GM12878 (cell line): Measurements from ENCODE around the gene PRKG1. TPM values are rescaled to one million over a fixed set of nuclear protein-coding genes. Genes with fewer than 3 reads are reported as not detected.

Experiments used
- ATAC-seq: fragments of 200-7000 bp; cut with Tn5 transposase; 3 replicates; pipeline ENCODE4 v1.9.1; 2020; ENCODE audit warnings: mild to moderate bottlenecking, moderate library complexity
- BruUV-seq: library from RNA; stranded (reverse); fragments of 400-500 nt; replicated peaks from 2 replicates; lab custom pipeline; 2021; lab: Mats Ljungman, UMichigan
- CTCF ChIA-PET: fragments of 300-600 bp; sonication (Branson Sonifier 250); formaldehyde crosslinking; extraction: SDS; loops from one replicate; lab custom pipeline; 2021; ENCODE audit warnings: inconsistent platforms; lab: Yijun Ruan, JAX
- POLR2A ChIA-PET: fragments of 350-600 bp; formaldehyde crosslinking; extraction: SDS; loops from one replicate; lab custom pipeline; 2021; ENCODE audit warnings: inconsistent platforms; lab: Charles Lee
- RAD21 ChIA-PET: fragments of 300-600 bp; sonication (Branson Sonifier 250); formaldehyde crosslinking; loops from one replicate; lab custom pipeline; 2023; ENCODE audit warnings: antibody characterized with exemption; ENCODE audit not compliant: unreplicated experiment; lab: Charles Lee
- SMC1A ChIA-PET: fragments of 300-600 bp; sonication (Branson Sonifier 250); formaldehyde crosslinking; loops from one replicate; lab custom pipeline; 2023; ENCODE audit not compliant: unreplicated experiment, uncharacterized antibody; lab: Charles Lee
- DNase-seq: peaks from one replicate; pipeline ENCODE4 v3.0.0-alpha.2; 2011; ENCODE audit warnings: low read depth, low spot score
- FAIRE-seq: peaks from 3 replicates; lab custom pipeline; 2011; peaks lifted over from hg19 to GRCh38; lab: Jason Lieb, UNC
- H2AFZ ChIP-seq: 2 replicates; pipeline ENCODE4 v1.6.0; 2011; ENCODE audit warnings: low read depth, low read length, control low read depth; ENCODE audit not compliant: control insufficient read depth
- H3K27ac ChIP-seq: 2 replicates; pipeline ENCODE4 v1.5.1; 2011; ENCODE audit warnings: control low read depth; ENCODE audit not compliant: control insufficient read depth, insufficient read depth
- H3K27me3 ChIP-seq, 2 experiments: replicated peaks in 1 of 2; 2 replicates each; pipeline versions ENCODE4 v1.6.0 to v1.6.1; 2011; ENCODE audit warnings: low read length in 1 of 2; ENCODE audit not compliant: control insufficient read depth in 2 of 2, insufficient read depth in 2 of 2
- H3K36me3 ChIP-seq, 2 experiments: 2 replicates each; pipeline ENCODE4 v1.5.1; 2011; ENCODE audit warnings: low read length in 1 of 2; ENCODE audit not compliant: control insufficient read depth in 2 of 2, insufficient read depth in 2 of 2
- H3K4me1 ChIP-seq: 2 replicates; pipeline ENCODE4 v1.6.1; 2011; ENCODE audit warnings: mild to moderate bottlenecking, low read length, moderate library complexity, mixed read lengths; ENCODE audit not compliant: control insufficient read depth, insufficient read depth
- H3K4me2 ChIP-seq: 2 replicates; pipeline ENCODE4 v1.6.0; 2011; ENCODE audit warnings: control low read depth; ENCODE audit not compliant: control insufficient read depth, insufficient read depth
- H3K4me3 ChIP-seq: fragments of 200-600 bp; sonication (generic); 2 replicates; pipeline ENCODE4 v1.5.1; 2016
- H3K79me2 ChIP-seq: 2 replicates; pipeline ENCODE4 v1.6.0; 2011; ENCODE audit warnings: low read length; ENCODE audit not compliant: control insufficient read depth, insufficient read depth
- H3K9ac ChIP-seq: 2 replicates; pipeline ENCODE4 v1.8.0; 2011; ENCODE audit warnings: low read length, control low read depth, mixed read lengths; ENCODE audit not compliant: control insufficient read depth, insufficient read depth
- H3K9me3 ChIP-seq: replicated peaks from 3 replicates; pipeline ENCODE4 v1.5.1; 2011; ENCODE audit warnings: mild to moderate bottlenecking, low read length; ENCODE audit not compliant: control insufficient read depth, insufficient read depth
- H4K20me1 ChIP-seq: 2 replicates; pipeline ENCODE4 v1.6.0; 2011; ENCODE audit not compliant: control insufficient read depth, insufficient read depth
- BCLAF1 ChIP-seq: fragments of 450-650 bp; IDR thresholded peaks from 2 replicates; pipeline ENCODE4 v1.6.1; 2017; ENCODE audit warnings: antibody characterized with exemption, mild to moderate bottlenecking, moderate library complexity
- CEBPB ChIP-seq, 2 experiments: fragments of 150-350 bp in 1 of 2; IDR thresholded peaks; 2 replicates each; pipeline ENCODE4 v1.6.1; 2012 to 2014; ENCODE audit warnings: low read depth in 2 of 2, low read length in 2 of 2, borderline replicate concordance in 1 of 2, inconsistent platforms in 1 of 2
- CREB1 ChIP-seq: IDR thresholded peaks from 2 replicates; pipeline ENCODE4 v1.6.1; 2012; ENCODE audit warnings: low read depth, mild to moderate bottlenecking, inconsistent platforms
- PAX8 ChIP-seq: fragments of 450-650 bp; IDR thresholded peaks from 2 replicates; pipeline ENCODE4 v1.6.1; 2017; ENCODE audit warnings: mild to moderate bottlenecking, moderate library complexity
- SMAD5 ChIP-seq: IDR thresholded peaks from 2 replicates; pipeline ENCODE4 v1.6.1; 2016; ENCODE audit warnings: antibody characterized with exemption, low read depth
- STAT3 ChIP-seq: IDR thresholded peaks from 2 replicates; pipeline ENCODE4 v1.6.1; 2011; ENCODE audit warnings: low read depth, low read length, improper control_type of control experiment
- ZNF687 ChIP-seq: fragments of 450-650 bp; IDR thresholded peaks from 2 replicates; pipeline ENCODE4 v1.6.1; 2017; ENCODE audit warnings: mild to moderate bottlenecking, moderate library complexity
- whole genome bisulfite sequencing: methylation state at CpG from one replicate; pipeline ENCODE4 v1.1.6; 2016; ENCODE audit warnings: low lambda C conversion rate; ENCODE audit not compliant: insufficient replicate concordance, insufficient coverage; ENCODE audit errors: missing lambda C conversion rate; 5-methylcytosine and 5-hydroxymethylcytosine counted together
- in situ Hi-C: fragments of 300-500 bp; cut with MboI; formaldehyde crosslinking; loops from 9 replicates; pipeline ENCODE4 v1.14.3; 2018; ENCODE audit warnings: mixed read lengths
- intact Hi-C: fragments of 100-400 bp; cut with micrococcal nuclease; formaldehyde crosslinking; loops from one replicate; pipeline ENCODE4 v1.14.2; 2022; ENCODE audit not compliant: unreplicated experiment
- polyA plus RNA-seq, 11 experiments: library from polyadenylated mRNA; depleted of rRNA in 4 of 11; unstranded in 6 of 11; stranded (reverse) in 5 of 11; fragments of >200 nt; fragmentation: Nextera tagmentation in 4 of 11; fragmentation: Illumina TruSeq in 1 of 11; extraction: Ambion mirVana in 4 of 11; extraction: Trizol in 1 of 11; gene quantifications; 1 replicate in 1 of 11; 2 replicates in 10 of 11; pipeline versions ENCODE4 v1.2.1 to v1.2.3, GENCODE V29; 2011 to 2016; ENCODE audit warnings: inconsistent platforms in 2 of 11, missing spikeins in 2 of 11, low read depth in 1 of 11
- total RNA-seq, 4 experiments: library from RNA; depleted of rRNA in 3 of 4; stranded (reverse); fragments of >200 nt in 3 of 4; fragmentation: Illumina TruSeq in 1 of 4; extraction: Trizol in 1 of 4; gene quantifications; 2 replicates each; pipeline versions ENCODE4 v1.2.1 to v1.2.3, GENCODE V29; 2013 to 2021

Gene PRKG1
- total and polyA plus RNA-seq, 10 of the 15 experiments (the other 5 are each of a cell fraction or from before 2014, with no cell fraction given): 0.04 to 0.05 TPM; not detected in 8

- Histone ChIP-seq H4K20me1 (no peaks in the 10 kb centered on the region), H3K27me3 (no peaks in the 10 kb centered on the region), H3K79me2 (no peaks in the 10 kb centered on the region), H3K4me1 (no peaks in the 10 kb centered on the region), H3K36me3 (no peaks in the 10 kb centered on the region), H3K27ac (no peak overlapping the region), H3K9ac (no peak overlapping the region), H2AFZ (no peak overlapping the region), H3K4me3 (no peak overlapping the region), H3K9me3 (no peaks in the 10 kb centered on the region), H3K4me2 (no peak overlapping the region)
- no peak for FAIRE-seq
- intact Hi-C loops (no loop called here), in situ Hi-C loops (no loop called here)
- no peak for TF ChIP-seq CREB1
- SMC1A ChIA-PET: interaction anchor here (0.6 to 1.2 kb wide), 3 partner anchors 17 to 191 kb away, joined by 3 read pairs; no protein-coding TSS in a partner anchor
- ATAC-seq: no peak
- 47% methylated on average over 4 of the region's 4 CpGs for WGBS
- no peak for DNase-seq
- CTCF ChIA-PET: interaction anchor here (1.5 kb wide), 1 partner anchor 10 kb away, joined by 3 read pairs; no protein-coding TSS in a partner anchor
- RAD21 ChIA-PET: no interaction called here
- BruUV-seq: no TSS peak
- POLR2A ChIA-PET: no interaction called here
Observed at GRCh38 chr10:51768886-51769465, 694.7 kb downstream of the PRKG1 start.

- no peaks in the 10 kb centered on the region for H4K20me1 ChIP-seq
- no peak overlapping the region for H3K9ac ChIP-seq
- H3K9me3 ChIP-seq: no peaks in the 10 kb centered on the region
- H3K4me1 ChIP-seq: no peaks in the 10 kb centered on the region
- in situ Hi-C loops: no loop called here
- ChIA-PET SMC1A (interaction anchor here (1.3 kb wide), 1 partner anchor 32 kb away, joined by 4 read pairs; no protein-coding TSS in a partner anchor), RAD21 (no interaction called here), CTCF (no interaction called here), POLR2A (no interaction called here)
- no peak overlapping the region for H3K4me3 ChIP-seq
- no TSS peak for BruUV-seq
- no peaks in the 10 kb centered on the region for H3K36me3 ChIP-seq
- no peak overlapping the region for H3K27ac ChIP-seq
- no peak overlapping the region for H3K4me2 ChIP-seq
- no peak overlapping the region for H2AFZ ChIP-seq
- WGBS: 2% methylated on average over 2 of the region's 2 CpGs
- intact Hi-C loops: no loop called here
- no peak for ATAC-seq
- no peak for FAIRE-seq
- no peaks in the 10 kb centered on the region for H3K27me3 ChIP-seq
- no peak for DNase-seq
- no peaks in the 10 kb centered on the region for H3K79me2 ChIP-seq
- TF ChIP-seq PAX8 (no peak), SMAD5 (no peak), ZNF687 (no peak), STAT3 (no peak), CEBPB (IDR thresholded peaks at IDR 0.05; ENCODE audit: borderline replicate concordance in 1 of 2, low read depth in 2 of 2, low read length in 2 of 2) (no peak), BCLAF1 (no peak)
Observed at GRCh38 chr10:51770709-51771108, 696.4 kb downstream of the PRKG1 start.
